NT2/D1 (cell line): ENCODE results near the gene ERMN.

Source experiments
- DNase-seq: peaks from one replicate; pipeline ENCODE4 v3.0.0-alpha.2; 2011; ENCODE audit warnings: low read depth, low spot score
- H3K27me3 ChIP-seq: 2 replicates; pipeline ENCODE4 v1.6.0; 2011; ENCODE audit warnings: mild to moderate bottlenecking; ENCODE audit not compliant: insufficient read length, insufficient read depth
- H3K36me3 ChIP-seq: 2 replicates; pipeline ENCODE4 v1.6.1; 2011; ENCODE audit warnings: mild to moderate bottlenecking, low read length, mixed read lengths; ENCODE audit not compliant: insufficient read depth, insufficient read length
- H3K4me1 ChIP-seq: 2 replicates; pipeline ENCODE4 v1.5.1; 2011; ENCODE audit not compliant: insufficient read depth, insufficient read length
- H3K4me3 ChIP-seq: 2 replicates; pipeline ENCODE4 v1.5.1; 2011; ENCODE audit warnings: low read depth; ENCODE audit not compliant: insufficient read length
- H3K9ac ChIP-seq: 2 replicates; pipeline ENCODE4 v1.6.0; 2011; ENCODE audit warnings: low read depth; ENCODE audit not compliant: insufficient read length
- H3K9me3 ChIP-seq: 2 replicates; pipeline ENCODE4 v1.5.1; 2011; ENCODE audit warnings: mild to moderate bottlenecking, low read length; ENCODE audit not compliant: insufficient read depth
- SUZ12 ChIP-seq: IDR thresholded peaks from 2 replicates; pipeline ENCODE4 v1.6.1; 2011; ENCODE audit not compliant: insufficient read length, insufficient read depth; ENCODE audit errors: extremely low read depth
- YY1 ChIP-seq: IDR thresholded peaks from 2 replicates; pipeline ENCODE4 v1.6.1; 2011; ENCODE audit not compliant: insufficient read length, insufficient read depth
- ZNF274 ChIP-seq: IDR thresholded peaks from 2 replicates; pipeline ENCODE4 v1.6.1; 2011; ENCODE audit warnings: mild to moderate bottlenecking, low read depth, low read length

ERMN gene

GRCh38 chr2:157320409-157320808 is 5.2 kb downstream of the ERMN start:
- TF ChIP-seq ZNF274 = no peak
- TF ChIP-seq SUZ12 = no peak
- TF ChIP-seq YY1 = no peak
- H3K36me3 ChIP-seq = no peaks in the 10 kb centered on the region
- DNase-seq = no peak
- peaks cover 4% of the 10 kb centered on the region; the same call in 1 of the 2 replicates for H3K9me3 ChIP-seq
- no peaks in the 10 kb centered on the region for H3K27me3 ChIP-seq
- no peak overlapping the region for H3K9ac ChIP-seq
- H3K4me1 ChIP-seq = peaks cover 2% of the 10 kb centered on the region
- no peak overlapping the region for H3K4me3 ChIP-seq

- Histone ChIP-seq H3K4me1 (peaks cover 2% of the 10 kb centered on the region), H3K9me3 (0 out of 2 replicates have a peak, but pooled peaks cover 3% of the 10 kb centered on the region), H3K36me3 (no peaks in the 10 kb centered on the region), H3K27me3 (no peaks in the 10 kb centered on the region), H3K4me3 (no peak overlapping the region), H3K9ac (no peak overlapping the region)
- TF ChIP-seq YY1 = no peak
- no peak for TF ChIP-seq SUZ12
- no peak for TF ChIP-seq ZNF274
- no peak for DNase-seq
Measured at GRCh38 chr2:157319795-157320194, 5.8 kb downstream of the ERMN start.

- Histone ChIP-seq H3K4me3 (no peak overlapping the region), H3K27me3 (no peaks in the 10 kb centered on the region), H3K36me3 (no peaks in the 10 kb centered on the region), H3K9me3 (0 out of 2 replicates have a peak, but pooled peaks cover 3% of the 10 kb centered on the region), H3K9ac (no peak overlapping the region), H3K4me1 (peaks cover 2% of the 10 kb centered on the region)
- TF ChIP-seq YY1 (no peak), ZNF274 (no peak), SUZ12 (no peak)
- DNase-seq = no peak
Measured at GRCh38 chr2:157318884-157319283, 6.7 kb downstream of the ERMN start.

- no peaks in the 10 kb centered on the region for H3K27me3 ChIP-seq
- 0 out of 2 replicates have a peak, but pooled peaks cover 3% of the 10 kb centered on the region for H3K9me3 ChIP-seq
- peaks cover 2% of the 10 kb centered on the region for H3K4me1 ChIP-seq
- no peak overlapping the region for H3K9ac ChIP-seq
- no peak overlapping the region for H3K4me3 ChIP-seq
- DNase-seq = no peak
- no peaks in the 10 kb centered on the region for H3K36me3 ChIP-seq
- TF ChIP-seq ZNF274 (no peak), YY1 (no peak), SUZ12 (no peak)
Measured at GRCh38 chr2:157315901-157316300, 9.7 kb downstream of the ERMN start.

- TF ChIP-seq YY1 = no peak
- no peak for TF ChIP-seq ZNF274
- no peak for TF ChIP-seq SUZ12
- no peak for DNase-seq
- Histone ChIP-seq H3K4me1 (peaks cover 2% of the 10 kb centered on the region), H3K27me3 (no peaks in the 10 kb centered on the region), H3K4me3 (no peak overlapping the region), H3K9ac (no peak overlapping the region), H3K9me3 (0 out of 2 replicates have a peak, but pooled peaks cover 3% of the 10 kb centered on the region), H3K36me3 (no peaks in the 10 kb centered on the region)
Measured at GRCh38 chr2:157312866-157313486, 12.6 kb downstream of the ERMN start.

- peaks cover 2% of the 10 kb centered on the region for H3K4me1 ChIP-seq
- no peak overlapping the region for H3K9ac ChIP-seq
- no peak for TF ChIP-seq YY1
- TF ChIP-seq SUZ12 = no peak
- no peak for TF ChIP-seq ZNF274
- H3K36me3 ChIP-seq = no peaks in the 10 kb centered on the region
- DNase-seq = no peak
- no peak overlapping the region for H3K4me3 ChIP-seq
- H3K27me3 ChIP-seq = no peaks in the 10 kb centered on the region
- 0 out of 2 replicates have a peak, but pooled peaks cover 3% of the 10 kb centered on the region for H3K9me3 ChIP-seq
Measured at GRCh38 chr2:157311706-157312105, 13.9 kb downstream of the ERMN start.

- TF ChIP-seq ZNF274 (no peak), YY1 (no peak), SUZ12 (no peak)
- DNase-seq = no peak
- Histone ChIP-seq H3K9ac (no peak overlapping the region), H3K4me1 (no peaks in the 10 kb centered on the region), H3K36me3 (no peaks in the 10 kb centered on the region), H3K9me3 (no peaks in the 10 kb centered on the region), H3K4me3 (no peak overlapping the region), H3K27me3 (no peaks in the 10 kb centered on the region)
Measured at GRCh38 chr2:157309878-157310277, 15.7 kb downstream of the ERMN start.

GRCh38 chr2:157307021-157307420 is 18.6 kb downstream of the ERMN start:
- DNase-seq = no peak

More at GRCh38 chr2:157307021-157307420, 18.6 kb downstream of the ERMN start:
- Histone ChIP-seq H3K9me3 (no peaks in the 10 kb centered on the region), H3K9ac (no peak overlapping the region), H3K4me3 (no peak overlapping the region), H3K27me3 (no peaks in the 10 kb centered on the region), H3K4me1 (no peaks in the 10 kb centered on the region), H3K36me3 (no peaks in the 10 kb centered on the region)
- TF ChIP-seq ZNF274 = no peak
- no peak for TF ChIP-seq YY1
- TF ChIP-seq SUZ12 = no peak
